HS-5 (cell line): ENCODE measurements around the gene TMUB2.
"Not testable (repeated sequence)": the region's sequence is repeated elsewhere in the genome, so short reads cannot be mapped to it uniquely, and the experiment has no call there.

Source experiments
- DNase-seq: peaks from one replicate; pipeline ENCODE4 v3.0.0-alpha.2; 2012; ENCODE audit warnings: low read depth

TMUB2 gene

GRCh38 chr17:44186307-44187130 is at the start of gene TMUB2:
TSS of gene TMUB2 (plus strand) at chr17:44186972. CDS start at chr17:44187709, 737 bp downstream.
- peak; percentile 94 for DNase-seq

DNA sequence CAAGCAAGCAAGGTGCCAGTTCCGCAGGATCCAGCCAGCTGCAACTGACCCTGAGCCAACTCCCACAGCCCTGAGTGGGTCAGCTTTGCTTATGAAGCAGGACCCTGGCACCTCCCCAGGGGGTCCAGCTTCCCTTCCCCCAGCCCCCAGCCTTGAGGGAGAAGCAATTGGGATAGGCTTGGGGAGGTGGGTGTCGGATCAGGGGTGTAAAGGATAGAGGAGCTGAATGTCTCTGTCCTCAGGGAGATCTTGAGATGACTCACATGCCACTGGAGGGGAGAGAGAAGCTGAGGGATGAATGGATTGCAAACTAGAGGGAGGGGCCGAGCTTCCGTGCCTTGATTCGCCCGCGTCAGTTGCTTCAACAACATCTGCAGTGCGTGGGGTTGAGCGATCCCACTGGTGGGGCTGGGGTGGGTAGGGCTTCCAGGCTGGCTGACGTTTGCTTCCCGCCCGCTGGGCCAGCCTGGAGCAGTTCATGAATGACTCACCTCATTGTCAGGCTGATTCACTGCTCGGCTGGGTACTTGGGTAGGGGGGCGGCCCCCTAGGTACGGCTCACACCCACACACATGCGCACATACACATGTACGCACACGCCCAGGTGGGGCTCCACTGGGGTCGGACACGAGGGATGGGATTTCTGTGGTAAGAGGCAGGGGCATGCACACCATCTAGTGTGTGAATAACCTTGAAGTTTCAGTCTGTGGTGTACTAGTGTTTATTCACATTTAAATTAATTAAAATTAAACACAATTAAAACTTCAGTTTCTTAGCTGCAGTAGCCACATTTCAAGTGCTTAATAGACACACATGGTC is 48.7 kb upstream of the TMUB2 start:
- peak; percentile 94 for DNase-seq

DNA sequence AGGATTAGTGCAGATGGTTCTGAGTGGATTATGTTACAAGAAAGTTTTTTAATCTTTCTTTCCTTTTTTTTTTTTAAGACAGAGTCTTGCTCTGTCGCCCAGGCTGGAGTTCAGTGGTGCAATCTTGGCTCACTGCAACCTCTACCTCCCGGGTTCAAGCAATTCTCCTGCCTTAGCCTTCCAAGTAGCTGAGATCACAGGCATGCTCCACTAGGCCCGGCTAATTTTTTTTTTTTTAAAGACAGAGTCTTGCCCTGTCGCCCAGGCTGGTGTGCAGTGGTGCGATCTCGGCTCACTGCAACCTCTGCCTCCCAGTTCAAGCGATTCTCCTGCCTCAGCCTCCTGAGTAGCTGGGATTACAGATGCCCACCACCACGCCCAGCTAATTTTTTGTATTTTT is 42.9 kb upstream of the TMUB2 start:
- not testable (repeated sequence) for DNase-seq

- no peak for DNase-seq
Observed at GRCh38 chr17:44144966-44145739, 41.6 kb upstream of the TMUB2 start.

- no peak for DNase-seq
Observed at GRCh38 chr17:44146375-44147346, 40.1 kb upstream of the TMUB2 start.

- DNase-seq = no peak
Observed at GRCh38 chr17:44147812-44148211, 39.0 kb upstream of the TMUB2 start.

GRCh38 chr17:44149066-44149465 is 37.7 kb upstream of the TMUB2 start:
- not testable (repeated sequence) for DNase-seq

DNA sequence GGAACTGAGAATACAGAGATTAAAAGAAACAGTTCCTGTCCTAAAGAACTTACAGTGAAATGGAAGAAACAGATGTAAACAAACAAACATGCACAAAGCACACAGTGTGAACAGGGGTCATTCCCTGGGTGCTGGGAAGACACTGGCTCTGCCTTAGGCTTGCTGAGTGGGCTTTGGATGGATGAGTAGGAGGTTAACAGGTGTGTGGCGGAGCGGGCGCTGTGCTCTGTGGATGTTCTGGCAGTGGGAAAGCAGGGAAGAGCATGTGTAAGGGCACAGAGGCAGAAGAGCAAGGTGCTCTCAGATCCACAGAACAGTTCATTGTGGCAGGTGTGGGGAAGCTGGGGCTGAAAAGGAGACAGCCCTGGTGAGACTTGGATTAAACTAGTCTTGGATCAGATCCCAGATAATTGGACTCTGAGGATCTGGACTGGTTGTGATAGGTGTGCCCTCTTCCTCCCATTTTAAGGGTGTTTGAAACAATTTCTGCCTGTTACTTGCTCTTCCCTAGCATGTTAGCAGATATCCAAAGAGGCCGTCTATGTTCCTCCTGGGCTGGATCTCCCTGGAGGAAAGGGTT is 36.9 kb upstream of the TMUB2 start:
- DNase-seq = no peak

DNA sequence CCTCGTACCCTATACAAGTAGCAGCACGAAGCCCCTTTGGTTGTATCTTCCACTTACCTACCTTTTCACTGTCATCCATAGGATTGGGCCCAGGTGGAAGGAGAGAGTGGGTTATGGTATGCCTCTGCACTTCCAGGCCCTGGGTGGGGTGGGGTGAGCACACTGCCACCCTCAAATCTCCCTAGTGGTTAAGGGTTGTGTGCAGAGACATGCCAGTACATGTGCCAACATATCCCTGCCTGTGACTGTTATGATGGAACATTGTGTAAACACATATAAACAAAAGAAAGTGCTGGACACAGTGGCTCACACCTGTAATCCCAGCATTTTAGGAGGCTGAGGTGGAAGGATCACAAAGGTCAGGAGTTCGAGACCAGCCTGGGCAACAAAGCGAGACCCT is 33.9 kb upstream of the TMUB2 start:
- no peak for DNase-seq

DNA sequence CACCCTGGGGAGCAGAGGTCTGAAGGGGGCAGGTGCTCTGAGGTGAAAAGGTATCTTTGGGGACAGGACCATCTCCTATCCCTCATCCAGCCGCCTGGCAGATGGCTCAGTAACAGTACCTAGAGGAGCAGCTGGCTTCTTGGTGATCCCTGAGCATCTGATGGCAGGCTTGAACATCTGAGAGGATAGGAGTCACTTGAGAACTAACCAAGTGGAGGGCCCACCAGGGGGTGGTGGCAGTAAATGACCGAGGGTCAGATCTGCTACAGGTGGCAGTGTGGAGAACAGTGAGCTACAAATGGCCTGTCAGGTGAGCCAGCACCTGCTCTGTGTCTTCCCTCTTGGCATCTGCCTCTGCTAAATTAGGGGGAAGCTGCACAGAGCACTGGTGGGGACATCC is 31.3 kb upstream of the TMUB2 start:
- no peak for DNase-seq

DNA sequence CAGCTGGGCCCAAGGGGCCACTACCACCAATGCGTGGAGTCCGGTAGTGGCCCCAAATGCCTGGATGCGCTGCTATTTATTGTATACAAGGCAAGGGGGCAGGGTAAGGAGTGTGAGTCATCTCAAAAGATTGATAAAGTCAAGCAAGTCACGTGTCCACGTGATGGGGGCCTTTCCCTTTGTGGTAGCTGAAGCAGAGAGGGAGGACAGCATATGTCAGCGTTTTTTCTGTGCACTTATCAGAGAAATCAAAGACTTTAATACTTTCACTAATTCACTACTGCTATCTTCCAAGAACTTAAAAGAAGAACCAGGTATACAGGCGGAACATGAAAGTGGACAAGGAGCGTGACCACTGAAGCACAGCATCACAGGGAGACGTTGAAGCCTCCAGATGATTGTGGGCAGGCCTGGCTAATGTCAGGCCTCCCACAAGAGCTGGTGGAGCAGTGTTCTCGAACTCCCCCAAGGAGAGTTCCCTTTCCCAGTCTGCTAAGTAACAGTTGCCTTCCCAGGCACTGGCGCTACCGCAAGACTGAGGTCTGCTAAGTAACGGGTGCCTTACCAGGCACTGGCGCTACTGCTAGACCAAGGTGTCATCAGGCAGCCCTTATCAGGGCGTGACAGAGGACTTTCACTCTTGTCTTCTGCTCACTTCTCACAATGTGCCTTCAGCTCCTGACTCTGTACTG is 27.1 kb upstream of the TMUB2 start:
- DNase-seq = no peak

DNA sequence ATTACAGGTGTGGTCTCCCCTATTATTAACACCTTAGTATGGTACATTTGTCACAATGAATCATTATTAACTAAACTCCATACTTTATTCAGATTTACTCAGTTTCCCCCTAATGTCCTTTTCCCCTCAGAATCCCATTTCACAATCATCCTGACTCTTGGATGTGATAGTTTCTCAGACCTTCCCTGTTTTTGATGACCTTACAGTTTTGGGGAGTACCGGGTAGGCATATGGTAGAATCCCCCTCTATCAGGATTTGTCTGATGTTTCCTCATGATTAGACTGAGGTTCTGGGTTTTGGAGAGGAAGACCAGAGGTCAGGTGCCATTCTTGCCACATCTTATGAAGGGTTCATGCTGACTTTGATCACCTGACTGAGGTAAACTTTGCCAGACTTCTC is 22.3 kb upstream of the TMUB2 start:
- no peak for DNase-seq

- DNase-seq = no peak
Observed at GRCh38 chr17:44167181-44167861, 19.5 kb upstream of the TMUB2 start.

GRCh38 chr17:44170135-44170498 is 16.7 kb upstream of the TMUB2 start:
- DNase-seq = no peak

DNA sequence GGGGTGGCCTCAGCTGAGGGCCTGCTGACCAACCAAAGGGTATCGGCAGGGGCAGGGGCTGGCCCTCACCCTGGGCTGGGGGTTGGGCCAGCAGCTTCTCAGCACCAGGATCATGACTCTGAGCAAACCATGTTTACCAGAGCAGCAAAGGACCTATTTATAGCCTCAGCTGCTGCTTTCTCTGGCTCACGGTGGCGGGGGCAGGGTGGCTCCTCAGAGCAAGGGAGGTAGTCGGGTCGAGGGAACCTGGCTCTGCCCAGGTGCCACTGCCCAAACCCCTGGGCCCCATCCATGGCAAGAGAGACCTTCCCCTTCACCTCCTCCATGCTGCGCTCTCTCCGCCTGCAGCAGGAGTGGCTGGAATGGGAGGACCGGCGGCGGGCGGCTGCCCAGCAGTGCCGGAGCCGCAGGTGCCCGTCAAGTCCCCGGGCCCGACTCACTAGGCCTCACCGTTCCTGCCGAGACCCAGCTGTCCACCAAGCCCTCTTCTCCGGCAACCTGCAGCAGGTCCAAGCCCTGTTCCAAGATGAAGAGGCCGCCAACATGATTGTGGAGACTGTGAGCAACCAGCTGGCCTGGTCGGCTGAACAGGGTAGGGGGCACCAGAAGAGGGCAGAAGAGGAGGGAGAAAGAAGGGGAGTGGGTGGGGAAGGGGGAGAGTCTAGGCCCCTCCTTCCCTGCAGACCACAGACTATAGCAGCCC is 16.1 kb upstream of the TMUB2 start, which contains the start of gene ASB16:
Gene ASB16 (plus strand): TSS at position 206 of the 703 bp plus-strand sequence. CDS start 86 bp downstream, at position 292.
- no peak for DNase-seq

GRCh38 chr17:44171931-44172455 is 14.8 kb upstream of the TMUB2 start:
- no peak for DNase-seq

DNA sequence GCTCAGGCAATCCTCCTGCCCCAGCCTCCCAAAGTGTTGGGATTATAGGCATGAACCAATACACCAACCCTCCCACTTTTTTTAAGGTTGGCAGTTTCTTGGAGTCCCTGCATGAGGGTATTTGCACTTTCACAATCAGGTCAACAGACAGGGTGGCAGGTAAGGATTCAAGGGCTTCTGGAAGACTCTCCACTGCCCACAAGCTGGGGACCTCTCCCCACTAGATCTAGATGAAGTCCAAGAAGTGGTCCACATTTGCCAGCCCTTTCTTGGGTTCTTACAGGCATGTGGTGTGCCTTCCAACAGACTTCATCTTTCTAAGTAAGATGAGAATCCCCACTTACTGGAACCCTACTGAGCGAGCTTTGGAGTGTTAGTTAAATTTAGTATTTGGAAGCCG is 12.3 kb upstream of the TMUB2 start:
- DNase-seq = no peak

DNA sequence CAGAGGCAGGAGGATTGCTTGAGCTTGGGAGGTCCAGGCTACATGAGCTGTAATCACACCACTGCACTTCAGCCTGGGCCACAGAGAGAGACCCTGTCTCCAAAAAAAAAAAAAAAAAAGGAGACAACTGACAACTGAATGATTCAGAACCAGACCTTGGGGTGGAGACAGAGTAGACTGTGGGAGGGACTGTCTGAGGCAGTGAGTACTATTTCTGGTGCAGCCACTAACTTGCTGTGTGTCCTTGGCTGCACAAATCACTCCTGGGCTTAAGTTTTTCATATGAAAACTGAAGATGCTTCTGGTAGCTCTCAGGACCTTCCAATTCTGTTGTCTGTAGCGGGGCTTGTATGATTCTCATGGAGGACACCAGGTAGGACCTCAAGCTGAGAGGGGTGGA is 10.5 kb upstream of the TMUB2 start:
- no peak for DNase-seq
